WTC11 (cell line): ENCODE results near the gene LIPM. TPM values are rescaled to one million over a fixed set of nuclear protein-coding genes. Genes with fewer than 3 reads are reported as not detected.

Experiments used
- ATAC-seq: fragments of 200-7000 bp; cut with Tn5 transposase; 2 replicates; pipeline ENCODE4 v1.10.0; 2021; ENCODE audit warnings: mild to moderate bottlenecking, moderate library complexity
- CTCF ChIA-PET: fragments of 300-600 bp; sonication (Branson Sonifier 250); formaldehyde crosslinking; loops from one replicate; lab custom pipeline; 2021; ENCODE audit warnings: antibody characterized with exemption; lab: Charles Lee
- POLR2A ChIA-PET: fragments of 350-600 bp; sonication (Branson Sonifier 250); formaldehyde crosslinking; loops from one replicate; lab custom pipeline; 2021; ENCODE audit warnings: antibody characterized with exemption; lab: Charles Lee
- DNase-seq: peaks from one replicate; pipeline ENCODE4 v3.0.0; 2021; ENCODE audit warnings: low spot score
- H3K27ac Mint-ChIP-seq: 2 replicates; pipeline ENCODE4 v1.8.0; 2021; ENCODE audit warnings: mixed read lengths
- H3K27me3 Mint-ChIP-seq: 2 replicates; pipeline ENCODE4 v1.8.0; 2021; ENCODE audit warnings: low read depth, mild to moderate bottlenecking, moderate library complexity, mixed read lengths
- H3K36me3 Mint-ChIP-seq: 2 replicates; pipeline ENCODE4 v1.8.0; 2021; ENCODE audit warnings: mixed read lengths
- H3K4me1 Mint-ChIP-seq: 2 replicates; pipeline ENCODE4 v1.8.0; 2022; ENCODE audit warnings: mixed read lengths
- H3K4me3 Mint-ChIP-seq: 2 replicates; pipeline ENCODE4 v1.8.0; 2021; ENCODE audit warnings: mild to moderate bottlenecking, moderate library complexity, mixed read lengths
- H3K9me3 Mint-ChIP-seq: 2 replicates; pipeline ENCODE4 v1.8.0; 2021; ENCODE audit warnings: mixed read lengths
- ATF1 ChIP-seq: sonication (generic); formaldehyde crosslinking; IDR thresholded peaks from 2 replicates; pipeline ENCODE4 v1.8.1; 2023; ENCODE audit warnings: mild to moderate bottlenecking, moderate library complexity, missing genetic modification reagents
- GRHL2 ChIP-seq: fragments of 250-450 bp; sonication (Bioruptor Pico); IDR thresholded peaks from 2 replicates; pipeline ENCODE4 v1.8.0; 2022; ENCODE audit warnings: mild to moderate bottlenecking, moderate library complexity; ENCODE audit not compliant: insufficient replicate concordance, severe bottlenecking
- HMGA2 ChIP-seq: fragments of 250-450 bp; sonication (Bioruptor Pico); IDR thresholded peaks from 2 replicates; pipeline ENCODE4 v1.4.0; 2021; ENCODE audit warnings: mild to moderate bottlenecking, moderate library complexity
- IRF2 ChIP-seq: sonication (generic); formaldehyde crosslinking; IDR thresholded peaks from 2 replicates; pipeline ENCODE4 v1.8.0; 2022; ENCODE audit warnings: low read depth, missing genetic modification reagents, borderline replicate concordance
- JUN ChIP-seq: sonication (generic); formaldehyde crosslinking; IDR thresholded peaks from 2 replicates; pipeline ENCODE4 v1.8.0; 2023; ENCODE audit warnings: mild to moderate bottlenecking, missing genetic modification reagents
- KAT7 ChIP-seq: sonication (generic); formaldehyde crosslinking; IDR thresholded peaks from 2 replicates; pipeline ENCODE4 v1.8.1; 2023; ENCODE audit warnings: missing genetic modification reagents, mild to moderate bottlenecking, borderline replicate concordance
- NFYB ChIP-seq: sonication (generic); formaldehyde crosslinking; conservative IDR thresholded peaks from 2 replicates; pipeline ENCODE4 v1.8.0; 2022; ENCODE audit warnings: low read depth, missing genetic modification reagents
- SP1 ChIP-seq: sonication (generic); formaldehyde crosslinking; conservative IDR thresholded peaks from 2 replicates; pipeline ENCODE4 v1.8.1; 2022; ENCODE audit warnings: missing genetic modification reagents
- TEAD4 ChIP-seq: sonication (generic); formaldehyde crosslinking; IDR thresholded peaks from 2 replicates; pipeline ENCODE4 v1.8.0; 2022; ENCODE audit warnings: mild to moderate bottlenecking, missing genetic modification reagents
- ZNF121 ChIP-seq: sonication (generic); formaldehyde crosslinking; IDR thresholded peaks from 2 replicates; pipeline ENCODE4 v1.8.0; 2023; ENCODE audit warnings: missing genetic modification reagents
- ZNF219 ChIP-seq: sonication (generic); formaldehyde crosslinking; IDR thresholded peaks from 2 replicates; pipeline ENCODE4 v1.8.0; 2023; ENCODE audit warnings: missing genetic modification reagents, mild to moderate bottlenecking, borderline replicate concordance
- ZNF671 ChIP-seq: fragments of 250-450 bp; sonication (Bioruptor Pico); IDR thresholded peaks from 2 replicates; pipeline ENCODE4 v1.8.0; 2021; ENCODE audit warnings: mild to moderate bottlenecking
- total RNA-seq: library from RNA; stranded (reverse); gene quantifications from 3 replicates; pipeline ENCODE4 v1.2.3, GENCODE V29; 2021
- TF ChIP-seq, protein P1 (sequence below): fragments of 200-600 bp; IDR thresholded peaks from 2 replicates; pipeline ENCODE4 v1.8.0; 2022; ENCODE audit warnings: antibody characterized with exemption
- TF ChIP-seq, protein P2 (sequence below): sonication (generic); formaldehyde crosslinking; IDR thresholded peaks from 2 replicates; pipeline ENCODE4 v1.8.0; 2022; ENCODE audit warnings: missing genetic modification reagents
- TF ChIP-seq, protein P3 (sequence below): sonication (generic); formaldehyde crosslinking; IDR thresholded peaks from 2 replicates; pipeline ENCODE4 v1.8.0; 2022; ENCODE audit warnings: mild to moderate bottlenecking, missing genetic modification reagents
- TF ChIP-seq, protein P4 (sequence below): fragments of 250-450 bp; sonication (Bioruptor Pico); IDR thresholded peaks from 2 replicates; pipeline ENCODE4 v1.9.0; 2021; ENCODE audit warnings: moderate library complexity, mild to moderate bottlenecking, inconsistent platforms, borderline replicate concordance
- TF ChIP-seq, protein P5 (sequence below): sonication (generic); formaldehyde crosslinking; IDR thresholded peaks from 2 replicates; pipeline ENCODE4 v1.8.1; 2023; ENCODE audit warnings: mild to moderate bottlenecking, missing genetic modification reagents
- TF ChIP-seq, protein P6 (sequence below): sonication (generic); formaldehyde crosslinking; IDR thresholded peaks from 2 replicates; pipeline ENCODE4 v1.8.1; 2022; ENCODE audit warnings: missing genetic modification reagents, borderline replicate concordance

LIPM gene
- total RNA-seq, 1 experiment from 2014 or later, result not detected

DNA sequence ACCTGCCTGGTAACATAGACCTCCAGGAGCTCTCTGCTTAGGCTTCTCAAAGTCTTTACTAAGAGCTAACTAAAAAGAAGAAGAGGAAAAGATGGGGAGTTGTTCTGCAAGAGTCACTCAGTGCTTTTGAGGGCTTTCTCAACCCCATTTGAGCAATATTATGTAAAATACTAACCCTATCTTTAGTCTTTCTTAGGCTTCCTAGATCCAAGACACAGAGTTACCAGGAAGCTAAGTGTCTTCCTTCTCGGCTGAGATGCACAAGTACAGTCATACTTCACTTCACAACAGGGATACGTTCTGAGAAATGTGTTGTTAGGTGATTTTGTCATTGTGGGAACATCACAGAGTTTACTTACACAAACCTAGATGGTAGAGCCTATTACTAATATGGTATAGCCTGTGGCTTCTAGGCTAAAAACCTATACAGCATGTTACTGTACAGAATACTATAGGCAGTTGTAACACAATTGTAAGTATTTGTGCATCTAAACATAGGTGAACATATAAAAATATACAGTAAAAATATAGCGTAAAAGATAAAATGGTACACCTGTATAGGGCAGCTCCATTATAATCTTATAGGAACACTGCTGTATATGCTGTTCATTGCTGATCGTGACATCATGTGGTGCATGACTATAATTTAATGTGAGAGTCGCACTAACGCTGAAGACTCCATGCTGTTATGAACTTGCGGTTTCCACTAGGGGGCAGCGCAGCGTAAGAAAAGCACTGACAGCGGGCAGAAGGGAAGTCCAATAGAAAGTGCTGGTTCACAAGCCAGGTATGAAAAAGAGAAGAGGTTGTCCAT is 32.8 kb downstream of the LIPM start:
- peak; percentile 81 for DNase-seq
- POLR2A ChIA-PET, result no interaction called here
- TF ChIP-seq, protein P1, sequence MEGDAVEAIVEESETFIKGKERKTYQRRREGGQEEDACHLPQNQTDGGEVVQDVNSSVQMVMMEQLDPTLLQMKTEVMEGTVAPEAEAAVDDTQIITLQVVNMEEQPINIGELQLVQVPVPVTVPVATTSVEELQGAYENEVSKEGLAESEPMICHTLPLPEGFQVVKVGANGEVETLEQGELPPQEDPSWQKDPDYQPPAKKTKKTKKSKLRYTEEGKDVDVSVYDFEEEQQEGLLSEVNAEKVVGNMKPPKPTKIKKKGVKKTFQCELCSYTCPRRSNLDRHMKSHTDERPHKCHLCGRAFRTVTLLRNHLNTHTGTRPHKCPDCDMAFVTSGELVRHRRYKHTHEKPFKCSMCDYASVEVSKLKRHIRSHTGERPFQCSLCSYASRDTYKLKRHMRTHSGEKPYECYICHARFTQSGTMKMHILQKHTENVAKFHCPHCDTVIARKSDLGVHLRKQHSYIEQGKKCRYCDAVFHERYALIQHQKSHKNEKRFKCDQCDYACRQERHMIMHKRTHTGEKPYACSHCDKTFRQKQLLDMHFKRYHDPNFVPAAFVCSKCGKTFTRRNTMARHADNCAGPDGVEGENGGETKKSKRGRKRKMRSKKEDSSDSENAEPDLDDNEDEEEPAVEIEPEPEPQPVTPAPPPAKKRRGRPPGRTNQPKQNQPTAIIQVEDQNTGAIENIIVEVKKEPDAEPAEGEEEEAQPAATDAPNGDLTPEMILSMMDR, result peak; percentile 70
- TF ChIP-seq GRHL2 (no peak), TEAD4 (CRISPR knock-in tag) (no peak)
- TF ChIP-seq, all 79 proteins: peak for 1
- no peaks in the 10 kb centered on the region for H3K4me1 Mint-ChIP-seq
- H3K27me3 Mint-ChIP-seq, result no peaks in the 10 kb centered on the region; the same call in 1 of the 2 replicates
- no peak overlapping the region for H3K4me3 Mint-ChIP-seq
- H3K36me3 Mint-ChIP-seq, result no peaks in the 10 kb centered on the region
- CTCF ChIA-PET, result interaction anchor here (0.7 to 4.0 kb wide), 10 partner anchors 9 to 155 kb away, joined by 3 to 84 read pairs (median 4); partner anchors contain the start of genes FAS and STAMBPL1
- ATAC-seq, result peak; percentile 93
- no peaks in the 10 kb centered on the region for H3K9me3 Mint-ChIP-seq
- no peak overlapping the region for H3K27ac Mint-ChIP-seq

DNA sequence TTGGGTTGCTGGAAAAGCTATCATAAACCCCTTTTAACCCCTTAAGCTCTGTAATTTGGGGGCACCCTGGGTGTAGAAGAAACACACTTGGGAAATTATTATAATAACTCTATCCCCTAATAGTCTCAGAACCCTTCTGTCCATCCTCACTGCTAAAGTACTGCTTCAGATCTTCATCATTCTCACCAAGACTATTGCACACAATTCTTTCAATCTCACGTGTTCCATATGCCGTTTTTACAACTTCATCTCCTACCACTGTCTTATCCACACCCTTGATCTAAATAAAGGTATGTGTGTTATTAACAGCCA is 33.3 kb downstream of the LIPM start:
- ChIA-PET POLR2A (no interaction called here), CTCF (interaction anchor here (0.7 to 4.0 kb wide), 11 partner anchors 9 to 155 kb away, joined by 3 to 84 read pairs (median 5); partner anchors contain the start of genes FAS and STAMBPL1)
- Mint-ChIP-seq H3K36me3 (no peaks in the 10 kb centered on the region), H3K4me3 (no peak overlapping the region), H3K27me3 (no peaks in the 10 kb centered on the region; the same call in 1 of the 2 replicates), H3K9me3 (no peaks in the 10 kb centered on the region), H3K4me1 (no peaks in the 10 kb centered on the region), H3K27ac (no peak overlapping the region)
- DNase-seq (no peak), ATAC-seq (no peak)
- TF ChIP-seq ATF1, result no peak
- TF ChIP-seq, protein P2, sequence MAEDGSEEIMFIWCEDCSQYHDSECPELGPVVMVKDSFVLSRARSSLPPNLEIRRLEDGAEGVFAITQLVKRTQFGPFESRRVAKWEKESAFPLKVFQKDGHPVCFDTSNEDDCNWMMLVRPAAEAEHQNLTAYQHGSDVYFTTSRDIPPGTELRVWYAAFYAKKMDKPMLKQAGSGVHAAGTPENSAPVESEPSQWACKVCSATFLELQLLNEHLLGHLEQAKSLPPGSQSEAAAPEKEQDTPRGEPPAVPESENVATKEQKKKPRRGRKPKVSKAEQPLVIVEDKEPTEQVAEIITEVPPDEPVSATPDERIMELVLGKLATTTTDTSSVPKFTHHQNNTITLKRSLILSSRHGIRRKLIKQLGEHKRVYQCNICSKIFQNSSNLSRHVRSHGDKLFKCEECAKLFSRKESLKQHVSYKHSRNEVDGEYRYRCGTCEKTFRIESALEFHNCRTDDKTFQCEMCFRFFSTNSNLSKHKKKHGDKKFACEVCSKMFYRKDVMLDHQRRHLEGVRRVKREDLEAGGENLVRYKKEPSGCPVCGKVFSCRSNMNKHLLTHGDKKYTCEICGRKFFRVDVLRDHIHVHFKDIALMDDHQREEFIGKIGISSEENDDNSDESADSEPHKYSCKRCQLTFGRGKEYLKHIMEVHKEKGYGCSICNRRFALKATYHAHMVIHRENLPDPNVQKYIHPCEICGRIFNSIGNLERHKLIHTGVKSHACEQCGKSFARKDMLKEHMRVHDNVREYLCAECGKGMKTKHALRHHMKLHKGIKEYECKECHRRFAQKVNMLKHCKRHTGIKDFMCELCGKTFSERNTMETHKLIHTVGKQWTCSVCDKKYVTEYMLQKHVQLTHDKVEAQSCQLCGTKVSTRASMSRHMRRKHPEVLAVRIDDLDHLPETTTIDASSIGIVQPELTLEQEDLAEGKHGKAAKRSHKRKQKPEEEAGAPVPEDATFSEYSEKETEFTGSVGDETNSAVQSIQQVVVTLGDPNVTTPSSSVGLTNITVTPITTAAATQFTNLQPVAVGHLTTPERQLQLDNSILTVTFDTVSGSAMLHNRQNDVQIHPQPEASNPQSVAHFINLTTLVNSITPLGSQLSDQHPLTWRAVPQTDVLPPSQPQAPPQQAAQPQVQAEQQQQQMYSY (CRISPR knock-in tag), result no peak
- no peak for TF ChIP-seq NFYB
- TF ChIP-seq, protein P3, sequence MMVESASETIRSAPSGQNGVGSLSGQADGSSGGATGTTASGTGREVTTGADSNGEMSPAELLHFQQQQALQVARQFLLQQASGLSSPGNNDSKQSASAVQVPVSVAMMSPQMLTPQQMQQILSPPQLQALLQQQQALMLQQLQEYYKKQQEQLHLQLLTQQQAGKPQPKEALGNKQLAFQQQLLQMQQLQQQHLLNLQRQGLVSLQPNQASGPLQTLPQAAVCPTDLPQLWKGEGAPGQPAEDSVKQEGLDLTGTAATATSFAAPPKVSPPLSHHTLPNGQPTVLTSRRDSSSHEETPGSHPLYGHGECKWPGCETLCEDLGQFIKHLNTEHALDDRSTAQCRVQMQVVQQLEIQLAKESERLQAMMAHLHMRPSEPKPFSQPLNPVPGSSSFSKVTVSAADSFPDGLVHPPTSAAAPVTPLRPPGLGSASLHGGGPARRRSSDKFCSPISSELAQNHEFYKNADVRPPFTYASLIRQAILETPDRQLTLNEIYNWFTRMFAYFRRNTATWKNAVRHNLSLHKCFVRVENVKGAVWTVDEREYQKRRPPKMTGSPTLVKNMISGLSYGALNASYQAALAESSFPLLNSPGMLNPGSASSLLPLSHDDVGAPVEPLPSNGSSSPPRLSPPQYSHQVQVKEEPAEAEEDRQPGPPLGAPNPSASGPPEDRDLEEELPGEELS (CRISPR knock-in tag), result no peak
- no peak for TF ChIP-seq KAT7 (CRISPR knock-in tag)
- TF ChIP-seq ZNF121 (CRISPR knock-in tag), result no peak
- TF ChIP-seq SP1, result no peak
- TF ChIP-seq IRF2 (CRISPR knock-in tag), result no peak
- TF ChIP-seq, protein P4, sequence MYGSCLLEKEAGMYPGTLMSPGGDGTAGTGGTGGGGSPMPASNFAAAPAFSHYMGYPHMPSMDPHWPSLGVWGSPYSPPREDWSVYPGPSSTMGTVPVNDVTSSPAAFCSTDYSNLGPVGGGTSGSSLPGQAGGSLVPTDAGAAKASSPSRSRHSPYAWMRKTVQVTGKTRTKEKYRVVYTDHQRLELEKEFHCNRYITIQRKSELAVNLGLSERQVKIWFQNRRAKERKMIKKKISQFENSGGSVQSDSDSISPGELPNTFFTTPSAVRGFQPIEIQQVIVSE (CRISPR knock-in tag), result no peak
- TF ChIP-seq ZNF671 (CRISPR knock-in tag), result no peak
- TF ChIP-seq HMGA2 (CRISPR knock-in tag), result no peak
- TF ChIP-seq, protein P5, sequence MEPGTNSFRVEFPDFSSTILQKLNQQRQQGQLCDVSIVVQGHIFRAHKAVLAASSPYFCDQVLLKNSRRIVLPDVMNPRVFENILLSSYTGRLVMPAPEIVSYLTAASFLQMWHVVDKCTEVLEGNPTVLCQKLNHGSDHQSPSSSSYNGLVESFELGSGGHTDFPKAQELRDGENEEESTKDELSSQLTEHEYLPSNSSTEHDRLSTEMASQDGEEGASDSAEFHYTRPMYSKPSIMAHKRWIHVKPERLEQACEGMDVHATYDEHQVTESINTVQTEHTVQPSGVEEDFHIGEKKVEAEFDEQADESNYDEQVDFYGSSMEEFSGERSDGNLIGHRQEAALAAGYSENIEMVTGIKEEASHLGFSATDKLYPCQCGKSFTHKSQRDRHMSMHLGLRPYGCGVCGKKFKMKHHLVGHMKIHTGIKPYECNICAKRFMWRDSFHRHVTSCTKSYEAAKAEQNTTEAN (CRISPR knock-in tag), result no peak
- TF ChIP-seq JUN (CRISPR knock-in tag), result no peak
- TF ChIP-seq, protein P6, sequence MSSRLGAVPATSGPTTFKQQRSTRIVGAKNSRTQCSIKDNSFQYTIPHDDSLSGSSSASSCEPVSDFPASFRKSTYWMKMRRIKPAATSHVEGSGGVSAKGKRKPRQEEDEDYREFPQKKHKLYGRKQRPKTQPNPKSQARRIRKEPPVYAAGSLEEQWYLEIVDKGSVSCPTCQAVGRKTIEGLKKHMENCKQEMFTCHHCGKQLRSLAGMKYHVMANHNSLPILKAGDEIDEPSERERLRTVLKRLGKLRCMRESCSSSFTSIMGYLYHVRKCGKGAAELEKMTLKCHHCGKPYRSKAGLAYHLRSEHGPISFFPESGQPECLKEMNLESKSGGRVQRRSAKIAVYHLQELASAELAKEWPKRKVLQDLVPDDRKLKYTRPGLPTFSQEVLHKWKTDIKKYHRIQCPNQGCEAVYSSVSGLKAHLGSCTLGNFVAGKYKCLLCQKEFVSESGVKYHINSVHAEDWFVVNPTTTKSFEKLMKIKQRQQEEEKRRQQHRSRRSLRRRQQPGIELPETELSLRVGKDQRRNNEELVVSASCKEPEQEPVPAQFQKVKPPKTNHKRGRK (CRISPR knock-in tag), result no peak
- no peak for TF ChIP-seq ZNF219 (CRISPR knock-in tag)
